KMS-11 (cell line): ENCODE results near the gene OLFM3.

Source experiments
- H2AFZ ChIP-seq: fragments of 200-600 bp; sonication (generic); 2 replicates; pipeline ENCODE4 v1.6.1; 2016; ENCODE audit warnings: antibody characterized with exemption, mixed run types, low read depth
- H3K27ac ChIP-seq: fragments of 200-600 bp; sonication (generic); 2 replicates; pipeline ENCODE4 v1.6.1; 2016; ENCODE audit warnings: mild to moderate bottlenecking, mixed run types
- H3K27me3 ChIP-seq: fragments of 200-600 bp; sonication (generic); 2 replicates; pipeline ENCODE4 v1.6.1; 2017; ENCODE audit warnings: mild to moderate bottlenecking, low read depth, mixed run types, moderate library complexity; ENCODE audit not compliant: insufficient read depth
- H3K36me3 ChIP-seq: fragments of 200-600 bp; sonication (generic); 2 replicates; pipeline ENCODE4 v1.6.1; 2017; ENCODE audit warnings: mild to moderate bottlenecking, mixed run types; ENCODE audit not compliant: insufficient read depth
- H3K4me1 ChIP-seq: fragments of 200-600 bp; sonication (generic); 2 replicates; pipeline ENCODE4 v1.6.1; 2016; ENCODE audit warnings: mild to moderate bottlenecking, low read depth, mixed run types; ENCODE audit not compliant: poor library complexity, severe bottlenecking
- H3K4me2 ChIP-seq: fragments of 200-600 bp; sonication (generic); 2 replicates; pipeline ENCODE4 v1.7.0; 2016; ENCODE audit warnings: mild to moderate bottlenecking, mixed run types
- H3K4me3 ChIP-seq: fragments of 200-600 bp; sonication (generic); IDR thresholded peaks from 2 replicates; pipeline ENCODE4 v1.6.1; 2017; ENCODE audit warnings: low read depth, low read length, mixed read lengths; ENCODE audit not compliant: insufficient read depth
- H3K79me2 ChIP-seq: fragments of 200-600 bp; sonication (generic); 2 replicates; pipeline ENCODE4 v1.6.1; 2016; ENCODE audit warnings: low read depth, mixed run types; ENCODE audit not compliant: insufficient read depth
- H3K9ac ChIP-seq: fragments of 200-600 bp; sonication (generic); 2 replicates; pipeline ENCODE4 v1.6.1; 2016; ENCODE audit warnings: mild to moderate bottlenecking, mixed run types
- H4K20me1 ChIP-seq: fragments of 200-600 bp; sonication (generic); 2 replicates; pipeline ENCODE4 v1.6.1; 2016; ENCODE audit warnings: mild to moderate bottlenecking, mixed run types; ENCODE audit not compliant: insufficient read depth
- TF ChIP-seq, protein P1 (sequence below): fragments of 200-600 bp; sonication (generic); conservative IDR thresholded peaks from 2 replicates; pipeline ENCODE4 v1.6.1; 2017; ENCODE audit warnings: low read depth, mild to moderate bottlenecking, antibody characterized with exemption, low read length, moderate library complexity, mixed read lengths

The OLFM3 gene

GRCh38 chr1:101938681-101939080, 58.0 kb downstream of the OLFM3 start:
- H3K4me2 ChIP-seq, result no peak overlapping the region
- no peak overlapping the region for H3K9ac ChIP-seq
- no peaks in the 10 kb centered on the region for H3K27me3 ChIP-seq
- H3K27ac ChIP-seq, result no peak overlapping the region
- no peaks in the 10 kb centered on the region for H3K36me3 ChIP-seq
- H3K79me2 ChIP-seq, result no peaks in the 10 kb centered on the region
- TF ChIP-seq, protein P1, sequence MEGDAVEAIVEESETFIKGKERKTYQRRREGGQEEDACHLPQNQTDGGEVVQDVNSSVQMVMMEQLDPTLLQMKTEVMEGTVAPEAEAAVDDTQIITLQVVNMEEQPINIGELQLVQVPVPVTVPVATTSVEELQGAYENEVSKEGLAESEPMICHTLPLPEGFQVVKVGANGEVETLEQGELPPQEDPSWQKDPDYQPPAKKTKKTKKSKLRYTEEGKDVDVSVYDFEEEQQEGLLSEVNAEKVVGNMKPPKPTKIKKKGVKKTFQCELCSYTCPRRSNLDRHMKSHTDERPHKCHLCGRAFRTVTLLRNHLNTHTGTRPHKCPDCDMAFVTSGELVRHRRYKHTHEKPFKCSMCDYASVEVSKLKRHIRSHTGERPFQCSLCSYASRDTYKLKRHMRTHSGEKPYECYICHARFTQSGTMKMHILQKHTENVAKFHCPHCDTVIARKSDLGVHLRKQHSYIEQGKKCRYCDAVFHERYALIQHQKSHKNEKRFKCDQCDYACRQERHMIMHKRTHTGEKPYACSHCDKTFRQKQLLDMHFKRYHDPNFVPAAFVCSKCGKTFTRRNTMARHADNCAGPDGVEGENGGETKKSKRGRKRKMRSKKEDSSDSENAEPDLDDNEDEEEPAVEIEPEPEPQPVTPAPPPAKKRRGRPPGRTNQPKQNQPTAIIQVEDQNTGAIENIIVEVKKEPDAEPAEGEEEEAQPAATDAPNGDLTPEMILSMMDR, result no peak
- H2AFZ ChIP-seq, result no peak overlapping the region
- no peak overlapping the region for H3K4me3 ChIP-seq
- H4K20me1 ChIP-seq, result no peaks in the 10 kb centered on the region
- H3K4me1 ChIP-seq, result no peaks in the 10 kb centered on the region

- TF ChIP-seq, protein P1, result no peak
Measured at GRCh38 chr1:101929343-101929742, 67.4 kb downstream of the OLFM3 start.

GRCh38 chr1:101928829-101929228, 67.9 kb downstream of the OLFM3 start:
- no peaks in the 10 kb centered on the region for H3K36me3 ChIP-seq
- TF ChIP-seq, protein P1, result no peak

More at GRCh38 chr1:101929343-101929742, 67.4 kb downstream of the OLFM3 start:
- Histone ChIP-seq H3K27me3 (no peaks in the 10 kb centered on the region), H2AFZ (no peak overlapping the region), H3K4me3 (no peak overlapping the region), H3K4me1 (no peaks in the 10 kb centered on the region), H3K27ac (no peak overlapping the region), H4K20me1 (no peaks in the 10 kb centered on the region), H3K79me2 (no peaks in the 10 kb centered on the region), H3K36me3 (no peaks in the 10 kb centered on the region), H3K4me2 (no peak overlapping the region), H3K9ac (no peak overlapping the region)

GRCh38 chr1:101924700-101925099, 72.0 kb downstream of the OLFM3 start:
- H3K27me3 ChIP-seq, result no peaks in the 10 kb centered on the region
- H4K20me1 ChIP-seq, result no peaks in the 10 kb centered on the region
- no peak overlapping the region for H3K9ac ChIP-seq
- TF ChIP-seq, protein P1, result no peak
- H3K79me2 ChIP-seq, result no peaks in the 10 kb centered on the region
- H2AFZ ChIP-seq, result no peak overlapping the region
- H3K27ac ChIP-seq, result no peak overlapping the region
- H3K4me2 ChIP-seq, result no peak overlapping the region
- H3K4me3 ChIP-seq, result no peak overlapping the region
- no peaks in the 10 kb centered on the region for H3K36me3 ChIP-seq
- no peaks in the 10 kb centered on the region for H3K4me1 ChIP-seq

More at GRCh38 chr1:101928829-101929228, 67.9 kb downstream of the OLFM3 start:
- Histone ChIP-seq H3K79me2 (no peaks in the 10 kb centered on the region), H3K4me3 (no peak overlapping the region), H3K9ac (no peak overlapping the region), H4K20me1 (no peaks in the 10 kb centered on the region), H3K27ac (no peak overlapping the region), H3K4me1 (no peaks in the 10 kb centered on the region), H3K4me2 (no peak overlapping the region), H3K27me3 (no peaks in the 10 kb centered on the region), H2AFZ (no peak overlapping the region)
